Stimulated activated CD8-positive, alpha-beta memory T cell treated with anti-CD3 and anti-CD28 coated beads, Interleukin-4, amount 100 ng/mL, for 1 hour (primary cell): ENCODE data around the gene TP53I3.
"Not testable (repeated sequence)": the region's sequence is repeated elsewhere in the genome, so short reads cannot be mapped to it uniquely, and the experiment has no call there.

ENCODE experiments used
- DNase-seq, 2 donors: peaks; one replicate each; pipeline ENCODE4 v3.0.0-alpha.2; 2020; ENCODE audit warnings: low read depth in 2 of 2, low spot score in 1 of 2

The TP53I3 gene

DNA sequence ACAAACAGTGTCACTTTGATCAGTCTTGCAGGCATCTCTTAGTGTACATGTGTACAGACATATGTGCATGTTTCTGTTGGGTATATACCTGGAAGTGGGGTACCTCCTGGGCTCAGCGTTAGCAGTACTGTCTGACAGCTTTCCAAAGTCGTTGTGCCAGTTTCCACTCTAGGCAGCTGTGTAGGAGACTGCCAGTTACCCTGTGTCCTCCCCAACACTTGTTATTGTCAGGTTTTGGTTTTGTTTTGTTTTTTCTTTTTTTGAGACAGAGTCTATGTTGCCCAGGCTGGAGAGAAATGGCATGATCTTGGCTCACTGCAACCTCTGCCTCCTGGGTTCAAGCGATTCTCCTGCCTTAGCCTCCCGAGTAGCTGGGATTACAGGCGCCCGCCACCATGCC lies 28.9 kb downstream of the TP53I3 start:
- DNase-seq = no peak

DNA sequence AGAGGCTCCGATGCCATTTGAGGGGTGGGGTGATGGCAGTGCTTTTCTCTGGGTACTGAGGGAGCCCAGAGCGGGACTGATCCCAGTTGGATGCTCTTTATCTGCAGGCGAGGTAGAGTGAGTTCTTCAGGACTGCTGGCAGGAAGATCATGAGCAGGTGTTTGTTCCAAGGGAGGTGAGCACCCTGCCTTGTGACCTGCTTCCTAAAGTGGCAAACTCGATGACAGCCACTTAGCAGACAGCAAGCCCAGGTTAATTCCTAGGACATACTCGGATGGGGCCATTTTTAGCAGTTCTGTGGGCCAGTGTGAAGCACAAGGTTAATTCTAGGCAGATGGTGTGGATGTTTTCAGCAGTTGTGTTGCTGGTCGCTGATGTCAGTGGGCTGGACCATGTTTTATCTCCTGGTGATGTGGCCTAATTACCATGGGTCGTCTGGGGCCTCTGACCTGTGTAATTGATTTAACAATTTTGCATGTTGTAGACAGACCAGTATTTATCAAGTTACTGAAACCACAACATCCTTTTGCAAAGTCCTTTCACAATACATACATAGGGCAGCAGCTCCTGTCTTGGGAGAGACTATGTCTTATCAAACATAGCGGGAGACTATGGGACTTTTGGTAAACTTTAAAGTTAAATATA lies 30.1 kb downstream of the TP53I3 start:
- DNase-seq = no peak

DNA sequence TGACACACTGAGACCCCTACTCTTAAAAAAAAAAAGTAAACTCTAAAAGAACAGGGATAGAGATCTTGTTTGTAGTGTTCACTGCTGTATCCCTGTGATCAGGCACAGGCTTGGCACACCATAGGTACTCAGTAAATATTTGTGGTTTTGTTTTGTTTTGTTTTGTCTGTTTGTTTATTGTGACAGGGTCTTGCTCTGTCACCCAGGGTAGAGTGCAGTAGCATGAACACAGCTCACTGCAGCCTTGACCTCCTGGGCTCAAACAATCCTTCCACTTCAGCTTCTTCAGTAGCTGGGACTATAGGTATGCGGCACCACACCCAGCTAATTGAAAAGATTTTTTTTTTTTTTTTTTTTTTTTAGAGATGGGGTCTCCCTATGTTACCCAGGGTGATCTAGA lies 31.7 kb downstream of the TP53I3 start:
- DNase-seq = no peak

DNA sequence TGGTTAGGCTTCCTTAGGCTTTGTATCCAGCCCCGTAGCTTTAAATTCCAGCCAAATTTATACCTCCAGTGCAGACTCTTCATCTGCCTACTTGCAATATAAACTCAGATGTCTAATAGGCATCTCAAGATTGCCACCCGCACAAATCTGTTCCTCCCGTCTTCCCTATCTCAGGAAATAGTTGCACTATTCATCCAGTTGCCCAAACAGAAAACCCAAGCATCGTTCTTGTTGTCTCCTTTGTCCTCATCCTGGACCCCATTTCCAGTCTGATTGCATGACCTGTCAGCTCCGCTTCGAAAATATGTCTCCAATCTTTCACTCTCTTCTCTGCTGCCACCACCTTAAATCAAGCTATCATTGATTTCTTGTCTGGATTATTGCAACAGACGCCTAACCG lies 32.8 kb downstream of the TP53I3 start:
- no peak for DNase-seq

DNA sequence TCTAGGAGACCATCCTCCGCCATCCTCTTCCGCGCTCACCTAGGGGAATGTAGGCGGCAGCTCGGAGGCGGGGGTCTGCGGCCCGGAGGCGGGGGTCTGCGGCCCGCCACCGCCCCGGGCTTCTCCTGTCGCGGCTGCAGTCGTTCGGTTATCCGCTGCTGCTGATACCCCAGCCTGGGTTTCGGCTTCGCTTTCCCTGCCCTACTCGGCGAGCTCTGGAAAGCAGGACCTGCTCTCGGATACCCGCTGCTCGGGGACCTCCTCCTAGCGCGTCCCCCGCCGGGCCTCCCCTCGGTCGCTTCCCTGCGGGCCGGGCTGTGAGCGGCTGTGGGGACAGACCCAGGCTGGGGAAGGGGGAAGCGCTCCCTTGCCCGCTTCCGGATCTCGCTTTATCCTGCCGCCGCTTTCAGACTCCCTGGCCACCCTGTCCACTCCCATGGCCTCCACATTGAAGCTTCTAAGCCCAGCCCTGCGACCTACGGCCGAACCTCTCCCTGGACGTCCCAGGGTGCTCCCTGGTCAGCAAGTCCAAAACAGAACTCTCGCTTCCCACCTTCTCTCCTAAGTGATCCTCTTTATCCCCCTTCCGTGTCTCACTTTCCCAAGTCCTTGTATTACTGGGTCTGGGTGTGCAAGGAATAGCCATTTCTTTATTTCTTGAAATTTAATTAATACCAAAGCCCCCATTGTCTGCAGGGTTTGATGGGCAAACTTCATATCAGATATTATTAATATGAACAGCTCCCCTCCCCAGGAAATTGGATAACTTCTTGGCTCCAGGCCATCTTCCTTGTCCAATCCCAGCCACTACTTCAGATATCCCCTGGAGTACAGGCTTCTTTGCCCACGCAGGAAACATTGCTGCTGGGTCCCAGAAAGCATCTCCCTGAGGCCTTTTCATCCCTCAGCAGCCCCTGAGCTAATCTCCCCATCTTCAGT lies 34.3 kb downstream of the TP53I3 start:
- no peak for DNase-seq

DNA sequence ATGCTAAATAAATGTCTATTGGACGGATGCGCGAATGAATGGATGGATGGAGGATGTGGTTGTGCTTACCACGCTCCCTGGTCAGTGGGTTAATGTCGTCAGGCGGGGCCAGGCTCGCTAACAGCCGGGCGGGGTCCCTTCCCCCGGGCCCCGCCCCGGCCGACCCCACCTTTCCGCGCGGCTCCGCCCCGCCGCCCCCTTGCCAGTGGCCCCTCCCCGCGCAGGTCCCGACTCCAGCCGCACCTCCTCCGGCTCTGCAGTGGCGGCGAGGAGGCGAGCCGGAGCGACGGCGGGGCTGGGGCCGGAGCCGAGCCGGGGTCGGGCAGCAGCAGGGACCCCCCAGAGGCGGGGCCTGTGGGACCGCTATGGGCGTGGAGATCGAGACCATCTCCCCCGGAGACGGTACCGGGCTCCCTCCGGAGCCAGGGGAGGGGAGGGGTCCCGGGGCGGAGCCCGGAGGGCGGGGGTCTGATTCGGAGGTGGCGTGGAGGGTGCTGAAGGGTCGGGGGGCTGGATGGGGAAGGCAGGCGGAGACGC lies 35.1 kb downstream of the TP53I3 start, which contains the start of gene FKBP1B:
FKBP1B (plus strand) TSS at position 257 of the 537 bp plus-strand sequence; CDS start at position 366, 109 bp downstream.
- no peak for DNase-seq

DNA sequence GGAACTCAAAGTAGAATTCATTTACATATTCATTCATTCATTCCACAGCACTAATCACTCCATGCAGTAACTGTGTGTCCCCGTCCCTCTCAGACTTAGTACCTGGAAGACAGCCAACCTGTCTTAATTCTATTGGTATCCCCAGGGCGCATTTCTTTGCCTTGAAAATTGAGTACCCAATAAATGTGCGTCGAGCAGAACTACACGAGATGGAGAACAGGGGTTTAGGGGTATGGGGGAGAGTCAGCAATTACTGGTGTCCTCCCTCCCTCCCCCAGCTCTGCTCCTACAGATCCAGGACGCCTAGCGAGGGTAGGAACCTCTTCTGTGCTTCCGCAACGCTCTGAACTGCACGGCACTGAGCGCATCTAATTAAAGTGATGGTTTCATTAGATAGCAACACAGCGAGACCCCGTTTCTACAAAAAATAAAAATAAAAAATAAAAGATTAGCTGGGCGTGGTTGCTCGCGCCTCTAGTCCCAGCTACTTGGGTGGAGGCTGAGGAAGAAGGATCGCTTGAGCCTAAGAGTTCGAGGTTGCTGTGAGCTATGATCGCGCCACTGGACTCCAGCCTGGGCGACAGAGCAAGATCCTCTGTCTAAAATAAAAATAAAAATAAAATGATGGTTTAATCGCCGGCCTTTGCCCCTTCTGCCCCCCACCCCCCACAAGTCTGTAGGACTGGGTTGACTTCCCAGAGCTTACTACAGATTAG lies 35.7 kb downstream of the TP53I3 start:
- no peak for DNase-seq

DNA sequence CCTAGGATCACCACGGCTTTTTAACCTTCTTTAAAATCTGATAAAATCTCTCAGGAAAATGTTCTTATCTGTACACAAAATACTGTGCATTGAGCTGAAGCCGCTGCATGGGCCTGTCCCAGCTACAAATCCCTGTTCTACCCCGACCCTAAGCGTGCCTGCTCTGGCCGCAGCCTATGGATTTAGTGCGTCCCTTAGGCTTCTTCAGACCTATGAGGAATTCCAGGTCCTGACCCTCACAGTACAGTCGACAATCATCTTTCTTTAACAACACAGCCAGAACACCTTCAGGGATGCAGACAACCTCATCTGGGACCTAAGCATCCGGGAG lies 37.0 kb downstream of the TP53I3 start:
- no peak for DNase-seq

DNA sequence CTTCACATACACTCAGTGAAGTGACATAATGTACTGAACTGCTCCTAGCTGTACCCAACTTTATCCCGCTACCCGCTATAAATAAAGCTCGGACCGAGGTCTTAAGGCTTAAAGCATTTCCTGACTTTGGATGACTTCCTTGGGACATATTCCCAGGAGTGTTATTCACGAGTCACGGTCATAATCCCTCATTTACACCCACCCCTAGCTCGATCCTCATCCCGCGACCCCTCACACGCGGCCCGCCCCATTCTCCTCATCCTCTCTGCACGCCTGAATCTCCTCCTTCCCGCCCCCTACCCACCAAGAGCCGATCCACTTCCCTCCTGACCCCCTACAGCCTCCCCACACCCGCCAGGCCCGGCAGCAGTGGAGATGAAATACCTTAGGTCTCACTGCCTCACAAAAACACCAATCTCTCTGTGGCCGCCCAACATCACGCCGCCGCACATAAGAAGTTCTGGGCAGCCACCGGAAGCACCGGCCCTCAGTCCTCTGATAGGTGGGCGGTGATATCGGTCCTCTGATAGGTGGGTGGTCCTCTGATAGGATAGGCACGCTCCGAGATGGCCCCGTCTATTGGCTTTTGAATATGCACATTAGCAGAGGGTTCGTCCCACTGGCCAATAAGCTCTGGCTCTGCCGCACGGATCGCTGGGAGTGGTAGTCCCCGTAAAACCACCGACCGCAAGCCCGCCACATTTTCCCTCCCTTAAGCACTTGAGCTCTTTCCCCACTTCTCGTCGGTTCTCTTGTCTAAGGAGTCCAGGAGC lies 37.5 kb downstream of the TP53I3 start, which contains the start of gene WDCP:
WDCP (minus strand) TSS at position 462 of the 773 bp plus-strand sequence. CDS start 7,897 bp downstream, outside the sequence.
- peak; percentile 87 to 89 for DNase-seq

DNA sequence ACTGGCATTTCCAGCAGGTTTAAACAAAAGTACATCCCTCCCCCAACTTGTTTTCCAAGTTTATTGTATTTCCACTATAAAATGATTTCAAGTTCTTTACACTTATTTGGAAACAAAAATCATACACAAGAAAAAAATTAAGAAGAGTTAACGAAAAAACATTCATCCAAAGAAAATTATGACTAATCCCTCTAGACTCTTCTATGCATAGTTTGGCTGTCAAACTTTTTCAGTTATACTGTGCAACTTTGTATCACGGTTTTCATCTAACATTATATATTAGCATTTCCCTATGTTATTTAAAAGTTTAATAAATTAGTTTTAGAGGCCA lies 38.1 kb downstream of the TP53I3 start:
- DNase-seq = no peak

DNA sequence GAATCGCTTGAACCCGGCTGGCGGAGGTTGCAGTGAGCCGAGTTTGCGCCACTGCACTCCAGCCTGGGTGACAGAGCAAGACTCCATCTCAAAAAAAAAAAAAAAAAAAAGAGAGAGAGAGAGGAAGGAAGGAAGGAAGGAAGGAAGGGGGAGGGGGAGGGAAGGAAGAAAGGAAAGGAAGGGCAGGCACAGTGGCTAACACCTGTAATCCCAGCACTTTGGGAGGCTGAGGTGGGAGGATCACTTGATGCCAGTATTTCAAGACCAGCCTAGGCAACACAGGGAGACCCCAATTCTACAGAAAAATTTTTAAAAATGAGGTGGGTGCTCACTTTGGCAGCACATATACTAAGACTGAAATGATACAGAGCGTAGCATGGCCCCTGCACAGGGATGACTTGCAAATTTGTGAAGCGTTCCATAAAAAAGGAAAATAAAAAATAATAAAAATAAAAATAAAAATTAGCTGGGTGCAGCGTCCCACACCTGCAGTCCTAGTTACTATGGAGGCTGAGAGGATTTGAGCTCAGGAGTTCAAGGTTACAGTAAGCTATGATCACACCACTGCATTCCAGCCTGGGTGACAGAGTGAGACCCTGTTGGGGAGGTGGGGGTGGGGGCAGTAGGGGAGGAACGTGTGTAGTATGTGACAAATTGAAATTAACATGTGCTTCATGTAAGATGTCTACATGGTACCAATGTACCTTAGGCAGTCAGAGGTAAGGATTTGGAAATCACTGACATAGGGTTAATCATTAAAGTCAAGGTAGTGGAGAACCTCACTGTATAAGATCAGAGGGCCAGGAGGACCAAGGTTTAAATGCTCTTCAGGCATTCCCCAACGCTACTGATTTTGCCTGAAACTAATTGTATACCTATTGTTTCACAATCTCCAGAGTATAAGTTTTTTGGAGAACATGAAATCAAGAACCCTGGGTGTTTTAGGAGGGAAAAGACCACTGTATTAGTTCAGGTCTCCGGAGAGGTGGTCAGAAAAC lies 38.8 kb downstream of the TP53I3 start:
- DNase-seq = no peak

DNA sequence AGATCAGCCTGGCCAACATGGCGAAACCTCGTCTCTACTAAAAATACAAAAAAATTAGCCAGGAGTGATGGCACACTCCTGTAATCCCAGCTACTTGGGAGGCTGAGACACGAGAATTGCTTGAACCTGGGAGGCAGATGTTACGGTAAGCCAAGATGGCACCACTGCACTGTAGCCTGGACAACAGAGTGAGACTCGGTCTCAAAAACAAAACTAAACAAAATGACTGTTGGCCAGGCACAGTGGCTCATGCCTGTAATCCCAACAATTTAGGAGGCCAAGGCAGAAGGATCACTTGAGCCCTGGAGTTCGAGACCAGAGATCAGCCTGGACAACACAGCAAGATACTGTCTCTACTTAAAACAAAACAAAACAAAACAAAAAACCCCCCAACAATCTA lies 41.5 kb downstream of the TP53I3 start:
- not testable (repeated sequence) for DNase-seq

DNA sequence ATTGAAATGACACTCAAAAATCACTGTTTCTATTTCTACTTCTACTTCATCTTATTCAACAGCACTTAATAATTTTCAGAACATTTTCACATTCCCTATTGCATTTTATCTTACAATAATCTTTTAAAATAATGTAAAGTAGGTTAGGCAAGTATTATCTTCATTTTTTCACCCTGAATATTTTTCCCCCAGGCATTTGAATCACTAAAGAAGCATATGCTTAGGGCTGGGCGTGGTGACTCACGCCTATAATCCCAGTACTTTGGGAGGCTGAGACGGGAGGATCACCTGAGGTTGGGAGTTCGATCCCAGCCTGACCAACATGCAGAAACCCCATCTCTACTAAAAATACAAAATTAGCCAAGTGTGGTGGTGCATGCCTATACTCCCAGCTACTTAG lies 44.1 kb downstream of the TP53I3 start:
- DNase-seq = no peak

DNA sequence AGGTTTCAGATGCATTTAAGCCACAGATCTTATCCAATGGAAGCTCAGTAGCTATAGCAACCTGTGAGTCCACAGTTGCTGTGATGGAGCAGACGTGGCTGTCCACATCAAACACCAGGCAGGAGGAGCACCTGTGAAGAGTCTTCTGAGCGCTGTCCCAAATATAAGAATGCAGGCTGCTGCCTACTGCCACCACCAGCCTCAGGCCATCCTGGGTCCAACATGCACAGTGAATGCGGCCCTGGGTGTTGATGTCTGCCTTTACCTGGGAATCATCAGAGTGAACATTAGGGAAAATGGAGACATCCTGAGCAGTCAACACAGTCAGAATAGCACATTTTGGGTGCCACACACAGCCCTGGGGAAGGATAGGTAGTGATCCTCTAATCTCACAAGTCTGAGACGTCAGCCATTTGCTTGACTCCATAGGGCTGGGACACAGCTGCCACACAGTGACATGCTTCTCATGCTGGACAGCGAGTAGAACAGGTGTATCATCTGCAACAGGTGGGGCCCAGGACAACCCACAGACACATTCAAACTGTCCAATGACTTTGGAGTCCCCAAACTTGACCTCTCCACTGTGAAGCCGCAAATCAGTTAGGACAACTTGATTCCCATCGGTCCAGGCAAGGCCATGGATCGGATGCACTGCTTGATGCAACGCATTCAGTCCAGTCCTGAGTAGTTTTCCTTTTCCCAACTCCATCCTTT lies 45.7 kb downstream of the TP53I3 start:
- DNase-seq = no peak
